Measurements from ENCODE around the gene PRKCG.

DNA sequence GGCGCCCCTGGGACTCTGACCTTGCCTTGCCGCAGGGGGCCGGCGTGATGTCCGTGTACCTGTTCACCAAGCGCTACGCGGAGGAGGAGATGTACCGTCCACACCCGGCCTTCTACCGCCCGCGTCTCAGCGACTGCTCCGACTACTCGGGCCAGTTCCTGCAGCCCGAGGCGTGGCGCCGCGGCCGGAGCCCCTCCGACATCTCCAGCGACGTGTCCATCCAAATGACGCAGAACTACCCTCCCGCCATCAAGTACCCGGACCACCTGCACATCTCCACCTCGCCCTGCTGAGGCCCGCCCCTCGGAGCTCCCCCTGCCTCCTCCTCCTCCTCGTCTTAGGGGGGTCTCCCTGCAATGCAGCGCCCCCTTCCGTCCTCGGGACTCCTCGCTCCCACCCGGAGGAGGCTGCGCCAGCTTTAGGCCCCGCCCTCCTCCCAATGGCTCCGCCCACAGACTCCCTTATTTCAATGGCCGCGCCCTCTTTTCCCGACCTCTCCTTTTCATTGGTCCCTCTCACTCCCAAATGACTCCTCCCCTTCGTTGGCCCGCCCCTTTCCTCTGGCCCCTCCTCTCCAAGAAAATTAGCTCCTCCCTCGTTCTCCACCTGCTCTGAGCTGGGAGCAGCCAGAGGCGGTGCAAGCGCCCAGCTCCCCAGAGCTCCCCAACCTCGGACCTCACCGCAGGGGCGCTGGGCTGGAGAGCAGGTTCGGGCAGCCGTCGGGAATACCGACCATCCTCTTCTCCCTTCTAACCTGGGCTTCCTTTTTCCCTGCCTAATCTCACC is 60.2 kb downstream of the PRKCG start:
- TF ChIP-seq, protein P1, sequence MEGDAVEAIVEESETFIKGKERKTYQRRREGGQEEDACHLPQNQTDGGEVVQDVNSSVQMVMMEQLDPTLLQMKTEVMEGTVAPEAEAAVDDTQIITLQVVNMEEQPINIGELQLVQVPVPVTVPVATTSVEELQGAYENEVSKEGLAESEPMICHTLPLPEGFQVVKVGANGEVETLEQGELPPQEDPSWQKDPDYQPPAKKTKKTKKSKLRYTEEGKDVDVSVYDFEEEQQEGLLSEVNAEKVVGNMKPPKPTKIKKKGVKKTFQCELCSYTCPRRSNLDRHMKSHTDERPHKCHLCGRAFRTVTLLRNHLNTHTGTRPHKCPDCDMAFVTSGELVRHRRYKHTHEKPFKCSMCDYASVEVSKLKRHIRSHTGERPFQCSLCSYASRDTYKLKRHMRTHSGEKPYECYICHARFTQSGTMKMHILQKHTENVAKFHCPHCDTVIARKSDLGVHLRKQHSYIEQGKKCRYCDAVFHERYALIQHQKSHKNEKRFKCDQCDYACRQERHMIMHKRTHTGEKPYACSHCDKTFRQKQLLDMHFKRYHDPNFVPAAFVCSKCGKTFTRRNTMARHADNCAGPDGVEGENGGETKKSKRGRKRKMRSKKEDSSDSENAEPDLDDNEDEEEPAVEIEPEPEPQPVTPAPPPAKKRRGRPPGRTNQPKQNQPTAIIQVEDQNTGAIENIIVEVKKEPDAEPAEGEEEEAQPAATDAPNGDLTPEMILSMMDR (IDR thresholded peaks at IDR 0.05 in 4 of 5, conservative IDR thresholded peaks at IDR 0.05 in 1 of 5) = no peak
- no peak for TF ChIP-seq POLR2A (IDR thresholded peaks at IDR 0.05)
